Activated CD4-positive, alpha-beta T cell treated with anti-CD3 and anti-CD28 coated beads for 1 hour (primary cell): ENCODE results near the gene MRPL12.
A peak's percentile ranks its signal among the peaks of the same experiment; 100 is the strongest.

Experiments
- DNase-seq: peaks from one replicate; pipeline ENCODE4 v3.0.0-alpha.2; 2020

The MRPL12 gene

GRCh38 chr17:81703747-81704654 is 834 bp downstream of the MRPL12 start:
- no peak for DNase-seq

DNA sequence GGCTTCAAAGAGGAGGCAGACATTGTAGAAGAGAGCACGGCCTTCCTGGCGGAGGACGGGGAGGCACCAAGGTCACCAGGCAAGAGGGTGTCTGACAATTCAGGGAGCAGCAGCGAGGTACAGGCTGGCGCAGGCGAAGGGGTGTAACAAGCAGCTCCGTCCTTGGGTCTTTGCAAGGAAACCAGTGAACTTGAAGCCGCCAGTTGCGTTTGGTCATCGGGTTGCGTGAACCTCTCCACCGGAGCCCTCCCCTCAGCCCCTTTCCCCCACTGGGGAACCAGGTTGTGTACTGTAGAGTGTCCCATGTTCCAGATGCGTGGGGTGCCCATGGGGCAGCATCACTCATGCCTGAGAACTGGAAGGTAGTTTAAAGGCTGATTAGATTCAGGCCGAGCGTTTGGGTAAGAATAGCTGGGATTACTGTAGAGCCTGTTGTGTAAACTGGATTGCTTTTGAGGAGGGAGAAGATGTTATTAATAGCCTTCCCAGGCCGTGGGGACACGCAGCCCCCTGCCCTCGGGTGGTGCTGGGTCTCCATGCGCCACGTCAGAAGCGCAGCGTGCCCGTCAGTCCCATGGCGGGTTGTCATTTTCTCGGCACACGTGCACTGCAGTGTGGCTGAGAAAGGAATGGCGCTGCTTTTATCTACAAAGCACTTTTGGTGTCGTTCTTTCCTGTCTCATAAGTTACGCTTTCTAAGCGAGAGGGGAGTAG is 2.5 kb downstream of the MRPL12 start:
- DNase-seq: no peak

- DNase-seq: no peak
Observed at GRCh38 chr17:81706232-81706611, 3.1 kb downstream of the MRPL12 start.

DNA sequence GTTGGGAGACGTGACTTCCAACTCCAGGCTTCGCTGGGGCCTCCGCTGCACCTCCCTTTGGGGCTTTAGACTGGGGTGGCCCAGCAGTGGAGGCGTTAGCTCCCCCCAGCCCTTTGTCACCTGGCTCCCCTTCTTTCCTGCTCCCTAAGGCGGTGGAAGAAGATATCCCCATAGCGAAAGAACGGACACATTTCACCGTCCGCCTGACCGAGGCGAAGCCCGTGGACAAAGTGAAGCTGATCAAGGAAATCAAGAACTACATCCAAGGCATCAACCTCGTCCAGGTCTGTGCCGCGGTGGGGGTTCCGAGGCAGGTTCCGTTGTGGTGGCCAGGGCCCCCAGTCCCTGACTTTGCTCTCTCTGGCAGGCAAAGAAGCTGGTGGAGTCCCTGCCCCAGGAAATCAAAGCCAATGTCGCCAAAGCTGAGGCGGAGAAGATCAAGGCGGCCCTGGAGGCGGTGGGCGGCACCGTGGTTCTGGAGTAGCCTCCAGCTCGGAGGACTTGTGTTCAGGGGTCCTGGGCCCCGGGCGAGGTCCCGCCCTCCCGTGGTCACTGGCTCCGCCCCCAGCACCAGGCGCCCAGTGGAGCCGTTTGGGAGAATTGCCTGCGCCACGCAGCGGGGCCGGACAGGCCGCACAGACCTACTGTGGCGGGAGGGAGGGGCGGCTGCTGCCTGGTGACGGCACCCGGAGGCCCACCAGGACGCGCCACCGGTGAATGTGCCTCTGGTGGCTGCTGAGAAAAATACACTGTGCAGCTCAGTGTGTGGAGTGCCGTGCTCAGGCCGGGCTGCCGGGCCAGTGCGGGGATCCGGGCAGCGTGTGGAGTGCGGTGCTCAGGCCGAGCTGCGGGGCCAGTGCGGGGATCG is 3.8 kb downstream of the MRPL12 start:
- no peak for DNase-seq

DNA sequence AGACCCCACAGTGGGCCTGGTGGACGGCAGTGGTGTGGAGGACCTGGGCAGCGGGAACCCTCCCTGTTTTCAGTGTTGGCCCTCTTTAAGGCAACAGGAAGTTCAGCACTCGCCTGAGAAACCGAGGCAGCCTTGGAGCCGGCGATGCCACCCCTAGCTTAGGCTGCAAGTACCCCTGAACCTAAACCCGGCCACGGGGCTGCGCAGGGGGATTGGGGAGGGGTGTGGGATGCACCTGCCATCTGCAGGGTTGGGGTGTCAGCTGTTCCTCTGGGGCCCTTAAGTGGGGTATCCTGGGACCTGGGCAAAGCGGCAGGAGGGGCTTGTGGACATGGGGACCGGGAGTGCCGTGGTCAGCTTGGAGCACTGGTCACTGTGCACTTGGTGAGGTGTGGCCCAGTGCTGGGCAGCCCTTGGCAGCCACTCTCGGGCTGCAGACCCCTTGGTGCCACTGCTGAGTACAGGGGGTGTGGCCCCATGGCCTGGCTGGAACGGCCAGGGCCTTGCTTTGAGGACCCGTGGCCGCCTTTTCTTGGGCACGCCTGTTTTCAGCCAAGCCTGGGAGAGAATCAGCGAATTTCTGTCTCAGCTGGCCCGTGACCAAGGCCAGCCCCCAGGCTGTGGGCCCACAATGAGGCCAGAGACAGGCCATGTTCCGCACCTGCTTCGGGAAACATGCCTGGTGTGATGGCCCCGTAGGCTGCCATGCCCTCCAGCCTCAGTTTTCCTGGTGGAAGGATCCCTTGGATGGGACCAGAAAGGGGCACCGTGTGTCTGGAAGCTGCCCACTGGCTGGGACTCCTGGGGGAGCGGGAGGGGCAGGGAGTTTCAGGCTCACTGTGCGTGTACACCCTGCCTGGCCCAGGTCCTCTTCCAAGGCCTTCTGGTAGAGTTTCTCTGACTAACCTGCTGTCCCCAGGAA is 4.8 kb downstream of the MRPL12 start:
- no peak for DNase-seq

- no peak for DNase-seq
Observed at GRCh38 chr17:81708739-81709185, 5.6 kb downstream of the MRPL12 start.

GRCh38 chr17:81710514-81711308 is 7.5 kb downstream of the MRPL12 start:
- DNase-seq: no peak

DNA sequence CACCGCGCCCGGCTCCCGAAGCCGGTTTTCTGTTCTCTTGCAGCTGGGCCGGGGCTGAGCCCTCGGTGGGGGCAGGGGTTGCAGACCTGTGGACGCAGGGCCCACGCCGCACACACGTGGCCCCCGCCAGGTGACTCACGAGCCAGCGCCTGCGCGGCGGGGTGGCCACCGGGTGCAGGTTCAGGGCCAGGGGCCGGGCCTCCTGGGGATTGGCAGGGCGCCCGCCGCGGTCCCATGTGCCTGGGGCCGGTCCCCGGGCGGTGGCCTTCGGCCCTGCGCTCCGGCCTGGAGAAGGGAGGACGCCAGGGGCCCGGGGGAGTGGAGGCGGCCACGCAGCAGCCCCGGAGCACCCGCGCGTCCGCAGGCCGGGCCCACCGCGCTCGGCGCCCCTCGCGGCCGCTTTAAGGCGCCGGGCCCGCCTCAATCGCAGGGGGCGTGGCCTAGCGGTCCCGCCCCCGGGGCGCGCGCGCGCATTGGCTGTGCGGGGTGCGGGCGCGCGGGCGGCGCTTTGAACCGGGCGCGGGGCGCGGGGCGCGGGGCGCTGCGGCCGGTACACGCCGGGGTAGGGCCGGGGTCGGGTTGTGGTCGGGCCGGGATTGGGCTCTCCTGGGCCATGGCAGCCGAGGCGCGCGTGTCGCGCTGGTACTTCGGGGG is 8.8 kb downstream of the MRPL12 start, which contains the start of gene SLC25A10:
TSS of gene SLC25A10 (plus strand) at position 471 of the 654 bp plus-strand sequence. CDS start at position 614, 143 bp downstream.
- peak; percentile 68 for DNase-seq

GRCh38 chr17:81712468-81713003 is 9.4 kb downstream of the MRPL12 start:
- DNase-seq: no peak

DNA sequence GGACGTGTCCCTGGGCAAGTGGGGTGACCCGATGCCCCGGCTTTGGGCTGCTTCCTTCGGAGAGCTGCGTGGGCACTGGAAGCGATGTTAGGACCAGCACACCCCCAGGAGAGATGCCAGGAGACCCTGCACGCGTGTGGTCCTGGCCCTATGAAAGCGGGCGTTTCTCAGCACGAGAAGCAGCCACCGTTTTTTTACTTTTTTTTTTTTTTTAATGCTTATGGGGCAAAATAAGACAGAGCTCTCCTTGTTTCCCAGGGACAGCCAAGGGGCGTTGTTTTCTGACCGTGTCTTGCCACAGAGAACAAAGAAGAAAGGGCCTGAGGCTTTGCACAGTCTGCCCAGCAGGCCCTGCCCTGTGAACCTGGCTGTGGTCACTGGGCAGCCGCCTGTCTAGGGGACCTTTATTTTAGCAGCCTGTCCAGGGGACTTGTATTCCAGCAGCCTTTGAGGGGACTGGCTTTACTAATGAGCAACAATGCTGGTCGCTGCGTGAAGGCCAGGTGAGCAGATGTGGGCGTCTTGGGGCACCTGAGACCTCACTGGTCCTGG is 9.9 kb downstream of the MRPL12 start:
- no peak for DNase-seq

DNA sequence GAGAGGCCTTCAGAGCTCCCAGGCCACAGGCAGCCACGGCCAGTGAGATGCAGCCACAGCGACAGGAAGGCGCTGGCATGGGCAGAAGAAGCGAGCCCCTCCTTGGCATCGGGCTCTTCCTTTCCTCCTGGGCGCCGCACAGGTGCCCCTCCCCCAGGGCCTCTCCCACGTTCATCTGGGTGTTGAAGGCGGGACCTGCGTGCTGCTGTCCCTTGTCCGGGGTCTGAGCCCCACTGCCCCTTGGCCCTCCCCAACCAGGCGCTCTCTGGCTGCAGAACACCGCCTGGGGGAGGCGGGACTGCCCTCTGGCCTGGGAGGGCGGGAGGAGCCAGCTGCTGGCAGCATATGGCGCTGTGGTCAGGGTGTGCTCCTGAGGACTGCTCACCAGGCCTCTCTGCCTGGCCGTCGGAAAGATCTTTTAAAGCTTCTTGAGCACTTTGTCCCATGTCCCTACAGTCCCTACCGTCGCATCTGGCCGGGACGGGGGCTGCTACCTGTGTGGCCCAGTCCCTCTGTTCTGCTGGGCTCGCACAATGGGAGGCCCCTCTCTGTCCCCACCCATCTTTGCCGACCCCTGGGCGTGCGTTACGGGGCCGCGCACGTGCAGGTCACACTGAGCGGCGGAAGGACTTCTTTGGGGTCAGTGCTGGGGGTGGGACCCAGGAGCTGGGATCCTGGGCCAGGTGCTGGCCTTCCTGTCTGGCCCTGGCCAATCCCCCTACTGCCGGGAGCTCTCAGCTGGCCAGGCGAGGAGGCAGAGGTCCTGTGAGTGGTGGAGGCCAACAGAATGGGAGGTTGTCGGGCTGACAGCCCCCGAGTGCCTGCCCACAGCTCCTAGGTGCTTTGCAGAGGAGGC is 10.6 kb downstream of the MRPL12 start:
- no peak for DNase-seq

DNA sequence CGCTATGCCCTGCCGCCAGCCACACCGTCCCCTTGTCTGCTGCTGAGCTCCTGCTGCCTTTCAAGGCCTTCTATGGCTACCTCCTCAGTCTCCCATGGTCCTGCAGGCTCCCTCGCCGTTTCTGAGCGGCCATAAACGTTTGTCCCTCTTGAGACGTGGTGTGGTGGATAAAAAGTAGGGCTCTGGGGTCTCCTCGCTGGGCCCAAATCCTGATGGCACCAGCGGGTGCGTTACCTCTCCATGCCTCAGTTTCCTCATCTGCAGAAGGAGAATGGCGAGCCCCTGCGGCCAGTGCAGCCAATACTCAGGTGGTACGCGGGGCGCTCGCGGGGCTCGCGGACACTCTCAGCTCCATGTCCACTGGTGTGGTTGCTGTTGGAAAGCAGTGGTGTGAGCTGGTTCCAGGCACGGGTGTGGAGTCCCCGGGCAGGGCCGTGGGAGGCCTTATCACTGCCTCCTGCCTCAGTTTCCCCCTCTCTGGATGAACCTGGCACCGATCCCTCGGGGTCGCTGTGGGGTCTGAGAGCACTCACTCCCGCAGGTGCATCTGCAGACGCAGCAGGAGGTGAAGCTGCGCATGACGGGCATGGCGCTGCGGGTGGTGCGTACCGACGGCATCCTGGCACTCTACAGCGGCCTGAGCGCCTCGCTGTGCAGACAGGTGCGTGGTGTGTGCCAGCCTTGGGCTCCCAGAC is 11.4 kb downstream of the MRPL12 start:
- no peak for DNase-seq

- no peak for DNase-seq
Observed at GRCh38 chr17:81715107-81715871, 12.1 kb downstream of the MRPL12 start.

DNA sequence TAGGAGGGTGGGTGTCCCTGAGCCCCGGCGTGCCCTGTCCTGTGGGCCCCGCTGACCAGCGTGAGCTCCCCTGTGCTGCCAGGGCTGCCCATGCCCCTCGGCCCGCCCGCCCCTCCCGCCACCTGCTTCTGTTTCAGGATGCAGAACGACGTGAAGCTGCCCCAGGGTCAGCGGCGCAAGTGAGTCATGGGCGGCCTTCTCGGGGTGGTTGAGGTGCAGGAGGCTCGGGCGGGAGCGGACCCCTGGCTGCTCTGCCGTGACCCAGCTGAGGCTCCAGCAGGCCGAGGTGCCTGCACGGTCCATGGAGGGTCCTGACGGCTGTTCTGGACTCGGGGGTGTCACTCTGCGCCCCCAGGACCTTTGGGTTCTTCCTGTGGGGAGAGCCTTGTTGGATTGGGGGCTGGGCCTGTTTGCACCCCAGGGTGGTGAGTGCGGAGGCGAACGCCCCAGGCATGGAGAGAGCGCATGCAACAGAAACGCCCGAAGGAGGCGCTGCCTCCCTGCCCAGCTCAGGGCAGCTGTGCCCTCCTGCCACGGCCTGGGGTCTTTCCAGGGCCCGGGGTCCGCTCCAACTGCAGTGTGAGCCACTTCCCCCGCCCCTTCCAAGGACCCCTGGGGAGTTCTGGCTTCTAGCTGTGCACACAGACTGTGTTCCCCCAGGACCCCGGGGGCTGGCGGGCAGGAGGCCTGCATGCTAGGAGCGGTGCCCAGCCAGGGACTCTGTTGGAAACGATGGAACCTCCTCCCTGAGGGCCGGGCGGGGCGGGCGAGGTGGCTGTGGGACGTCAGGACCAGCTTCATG is 12.9 kb downstream of the MRPL12 start:
- DNase-seq: no peak

DNA sequence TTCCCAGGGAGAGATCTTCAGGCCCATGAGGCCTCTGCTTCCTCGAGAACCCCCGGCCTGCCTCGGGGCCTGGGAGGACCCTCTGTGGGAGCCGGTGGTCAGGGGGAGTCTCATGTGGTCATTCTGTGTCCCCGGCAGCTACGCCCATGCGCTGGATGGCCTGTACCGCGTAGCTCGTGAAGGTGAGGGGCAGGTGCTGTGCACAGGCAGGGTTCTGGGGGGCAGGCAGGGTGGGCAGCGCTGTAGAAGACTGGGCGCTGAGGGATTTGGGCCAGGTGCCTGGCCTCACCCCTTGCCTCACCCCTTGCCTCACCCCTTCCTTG is 13.5 kb downstream of the MRPL12 start:
- no peak for DNase-seq

- no peak for DNase-seq
Observed at GRCh38 chr17:81717049-81717765, 14.0 kb downstream of the MRPL12 start.
